Activated T-cell treated with anti-CD3 and anti-CD28 coated beads, Interleukin-2, amount 50 U/mL, for 1 hour (primary cell): ENCODE results near the gene GSG1L2.
"Not testable (repeated sequence)": the region's sequence is repeated elsewhere in the genome, so short reads cannot be mapped to it uniquely, and the experiment has no call there.

ENCODE experiments used
- DNase-seq: peaks from one replicate; pipeline ENCODE4 v3.0.0-alpha.2; 2020

GSG1L2 gene

GRCh38 chr17:9788601-9789000, 33.3 kb downstream of the GSG1L2 start:
- no peak for DNase-seq

- DNase-seq: no peak
Measured at GRCh38 chr17:9784544-9784943, 37.3 kb downstream of the GSG1L2 start.

GRCh38 chr17:9783465-9783864, 38.4 kb downstream of the GSG1L2 start:
- not testable (repeated sequence) for DNase-seq

GRCh38 chr17:9783050-9783449, 38.8 kb downstream of the GSG1L2 start:
- no peak for DNase-seq

GRCh38 chr17:9780552-9780951, 41.3 kb downstream of the GSG1L2 start:
- DNase-seq: no peak

- DNase-seq: no peak
Measured at GRCh38 chr17:9776911-9777310, 45.0 kb downstream of the GSG1L2 start.

GRCh38 chr17:9772658-9773057, 49.2 kb downstream of the GSG1L2 start:
- no peak for DNase-seq

GRCh38 chr17:9771465-9771864, 50.4 kb downstream of the GSG1L2 start:
- no peak for DNase-seq

GRCh38 chr17:9769036-9769695, 52.7 kb downstream of the GSG1L2 start:
- DNase-seq: no peak

GRCh38 chr17:9768381-9768934, 53.4 kb downstream of the GSG1L2 start:
- no peak for DNase-seq

GRCh38 chr17:9767432-9767991, 54.4 kb downstream of the GSG1L2 start:
- DNase-seq: no peak

- DNase-seq: no peak
Measured at GRCh38 chr17:9766970-9767369, 54.9 kb downstream of the GSG1L2 start.

- DNase-seq: no peak
Measured at GRCh38 chr17:9765322-9765721, 56.6 kb downstream of the GSG1L2 start.

GRCh38 chr17:9763643-9764042, 58.2 kb downstream of the GSG1L2 start:
- no peak for DNase-seq

- no peak for DNase-seq
Measured at GRCh38 chr17:9760266-9760665, 61.6 kb downstream of the GSG1L2 start.

- DNase-seq: no peak
Measured at GRCh38 chr17:9755083-9755482, 66.8 kb downstream of the GSG1L2 start.
